ENCODE data around the gene RYR2.

RYR2 gene

DNA sequence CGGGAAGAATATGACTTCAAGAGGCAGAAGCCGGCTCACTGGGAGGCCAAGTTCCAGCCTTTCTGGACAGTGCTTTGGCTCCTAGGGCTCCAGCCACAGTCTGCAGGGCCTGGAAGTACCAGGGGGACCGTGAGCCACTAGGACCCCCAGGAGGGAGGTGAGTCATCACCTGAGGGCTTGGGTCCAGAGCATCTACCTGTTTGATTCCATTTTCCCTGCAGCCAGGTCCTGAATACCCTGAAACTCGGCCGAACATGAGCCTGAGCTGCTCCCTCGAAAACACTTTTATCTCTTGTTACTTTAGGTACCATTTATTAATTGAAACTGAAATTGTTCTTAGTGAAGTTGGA lies 164.1 kb downstream of the RYR2 start:
- DNase-seq = no peak

DNA sequence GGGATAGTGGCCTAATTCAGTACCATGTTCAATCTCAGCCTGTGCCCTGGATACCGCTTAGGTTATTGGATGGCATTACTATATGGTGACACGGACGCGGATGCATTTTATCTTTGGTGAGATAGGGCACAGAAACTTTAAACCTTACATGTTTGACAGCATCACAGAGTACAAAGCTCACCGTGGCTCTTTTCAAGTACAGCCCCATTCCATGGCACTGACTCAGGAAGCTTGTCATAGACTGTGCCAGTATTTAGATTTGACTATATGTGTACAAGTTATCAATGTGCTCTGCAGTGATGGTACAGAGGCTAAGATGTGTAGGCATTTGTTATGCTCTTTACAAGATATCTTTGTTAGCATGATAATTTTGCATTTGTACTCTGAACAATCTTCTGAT lies 169.0 kb downstream of the RYR2 start:
- DNase-seq = no peak

- DNase-seq = no peak
Measured at GRCh38 chr1:237211540-237211939, 169.6 kb downstream of the RYR2 start.

- DNase-seq = peak; percentile 94
Measured at GRCh38 chr1:237219751-237220642, 178.0 kb downstream of the RYR2 start.

GRCh38 chr1:237223419-237223818 lies 181.4 kb downstream of the RYR2 start:
- no peak for DNase-seq

- DNase-seq = no peak
Measured at GRCh38 chr1:237226177-237226944, 184.4 kb downstream of the RYR2 start.

GRCh38 chr1:237227476-237227875 lies 185.5 kb downstream of the RYR2 start:
- no peak for DNase-seq

GRCh38 chr1:237228421-237228820 lies 186.4 kb downstream of the RYR2 start:
- no peak for DNase-seq

GRCh38 chr1:237229333-237229732 lies 187.3 kb downstream of the RYR2 start:
- DNase-seq = no peak

GRCh38 chr1:237232501-237232900 lies 190.5 kb downstream of the RYR2 start:
- no peak for DNase-seq

DNA sequence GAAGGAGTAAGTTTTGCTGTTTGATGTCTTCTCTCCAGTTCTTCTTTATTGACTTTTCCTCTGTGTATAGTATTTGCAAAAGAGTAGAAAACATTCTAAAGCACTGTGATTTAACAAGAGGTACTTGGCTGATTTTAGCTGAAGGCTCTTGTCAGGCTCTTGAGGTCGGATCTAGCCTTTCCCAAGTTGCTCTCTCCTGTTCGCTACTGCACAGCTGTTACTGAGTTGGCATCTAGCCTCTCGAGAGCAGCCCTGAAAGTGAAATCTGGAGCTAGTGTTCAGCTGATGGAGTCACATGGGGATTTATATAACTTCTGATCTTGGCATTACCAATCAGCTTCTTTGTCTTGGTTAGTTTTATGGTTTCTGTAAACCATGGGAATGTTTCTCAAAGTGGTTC lies 193.1 kb downstream of the RYR2 start:
- peak; percentile 23 for DNase-seq

GRCh38 chr1:237237721-237238120 lies 195.7 kb downstream of the RYR2 start:
- DNase-seq = no peak

GRCh38 chr1:237239248-237239647 lies 197.3 kb downstream of the RYR2 start:
- DNase-seq = no peak

- DNase-seq = no peak
Measured at GRCh38 chr1:237241038-237241437, 199.1 kb downstream of the RYR2 start.

DNA sequence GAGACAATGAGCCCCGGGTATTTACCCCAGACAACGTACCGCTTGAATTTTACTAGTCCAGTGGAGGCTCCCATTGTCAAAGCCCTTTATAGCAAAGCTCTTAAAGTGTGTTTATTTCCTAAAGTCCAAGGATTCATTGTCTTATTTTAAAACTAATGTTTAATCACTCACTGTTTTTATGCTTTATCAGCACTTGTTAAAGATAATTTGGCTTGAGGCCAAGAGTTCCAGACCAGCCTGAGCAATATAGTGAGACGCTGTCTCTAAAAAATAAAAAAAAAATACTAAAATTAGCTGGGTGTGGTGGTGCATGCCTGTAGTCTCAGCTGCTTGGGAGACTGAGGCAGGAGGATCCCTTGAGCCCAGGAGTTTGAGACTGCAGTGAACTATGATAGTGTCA lies 202.8 kb downstream of the RYR2 start:
- no peak for DNase-seq

DNA sequence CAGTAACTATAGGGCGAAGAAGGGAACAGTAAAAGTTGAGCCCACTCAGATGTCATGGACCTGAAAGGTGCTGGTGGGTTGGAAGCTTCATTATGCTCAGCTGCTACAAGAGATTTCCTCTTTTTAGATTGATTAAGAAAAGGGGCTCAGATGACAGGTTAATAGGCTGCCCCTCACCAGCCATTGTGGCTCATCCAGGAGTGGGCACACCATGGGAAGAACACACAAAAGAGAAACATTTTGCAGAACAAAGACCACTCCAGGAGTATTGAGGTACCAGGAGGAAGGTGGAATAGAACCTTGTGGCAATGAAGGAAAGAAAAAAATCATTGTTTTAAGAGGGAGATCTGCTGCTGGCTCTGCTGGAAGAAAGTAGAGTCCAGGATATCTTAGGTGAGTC lies 205.5 kb downstream of the RYR2 start:
- DNase-seq = no peak

- DNase-seq = no peak
Measured at GRCh38 chr1:237249120-237249519, 207.1 kb downstream of the RYR2 start.

- DNase-seq = no peak
Measured at GRCh38 chr1:237250055-237250454, 208.1 kb downstream of the RYR2 start.

GRCh38 chr1:237255071-237255470 lies 213.1 kb downstream of the RYR2 start:
- DNase-seq = no peak

DNA sequence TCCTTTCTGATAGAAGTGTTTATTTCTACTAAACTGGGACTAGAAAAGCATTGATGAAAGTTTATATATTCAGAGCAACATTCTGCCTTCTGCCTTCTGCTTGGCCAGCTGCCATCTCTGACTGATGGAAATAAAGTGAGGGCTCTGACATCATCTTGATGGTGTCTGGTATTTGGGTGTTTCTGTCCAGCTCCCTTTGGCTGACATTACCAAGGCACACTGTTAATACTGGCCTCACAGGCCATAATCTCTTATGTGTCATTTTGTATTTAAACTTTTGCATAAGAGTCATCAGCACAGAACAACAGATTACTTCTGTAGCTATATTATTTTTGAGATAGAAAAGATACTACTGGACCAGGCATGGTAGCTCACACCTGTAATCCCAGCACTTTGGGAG lies 216.9 kb downstream of the RYR2 start:
- DNase-seq = peak; percentile 24

DNA sequence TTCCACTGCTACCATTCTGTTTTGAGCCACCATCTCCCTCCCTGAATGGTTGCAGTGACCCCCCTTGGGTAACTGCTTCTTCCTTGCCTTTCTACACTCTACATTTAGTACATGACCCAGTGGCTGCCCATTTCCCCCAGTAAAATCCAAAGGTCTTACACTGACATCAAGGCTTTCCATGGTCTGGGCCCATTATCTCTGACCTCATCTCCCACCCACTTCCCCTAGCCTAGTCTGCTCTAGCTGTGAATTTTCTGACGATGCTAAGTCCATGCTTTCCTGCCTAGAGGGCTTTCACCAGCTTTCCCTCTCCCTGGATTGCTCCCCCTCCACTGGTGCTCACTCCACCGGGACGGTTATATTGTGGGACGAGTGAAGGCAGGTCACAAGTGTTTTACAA lies 219.2 kb downstream of the RYR2 start:
- DNase-seq = no peak

DNA sequence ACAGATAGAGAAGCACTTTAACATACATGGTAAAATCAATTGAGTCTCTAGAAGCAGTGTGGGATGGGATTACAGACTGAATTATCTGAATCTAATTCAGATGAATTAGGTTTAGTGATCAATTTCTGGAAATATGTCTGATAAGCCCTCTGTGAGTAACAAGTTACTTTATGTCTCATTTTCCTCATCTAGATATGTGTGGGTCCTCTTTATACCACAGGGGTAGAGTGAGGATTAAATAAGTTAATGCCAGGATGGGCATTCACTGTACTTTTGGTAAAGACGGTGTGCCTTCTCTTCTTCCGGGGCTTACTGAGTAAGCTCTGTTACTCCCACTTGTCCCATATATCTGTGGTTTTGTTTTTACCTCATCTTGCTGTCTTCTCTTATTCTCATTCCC lies 225.8 kb downstream of the RYR2 start:
- no peak for DNase-seq

GRCh38 chr1:237269938-237270337 lies 228.0 kb downstream of the RYR2 start:
- DNase-seq = no peak

DNA sequence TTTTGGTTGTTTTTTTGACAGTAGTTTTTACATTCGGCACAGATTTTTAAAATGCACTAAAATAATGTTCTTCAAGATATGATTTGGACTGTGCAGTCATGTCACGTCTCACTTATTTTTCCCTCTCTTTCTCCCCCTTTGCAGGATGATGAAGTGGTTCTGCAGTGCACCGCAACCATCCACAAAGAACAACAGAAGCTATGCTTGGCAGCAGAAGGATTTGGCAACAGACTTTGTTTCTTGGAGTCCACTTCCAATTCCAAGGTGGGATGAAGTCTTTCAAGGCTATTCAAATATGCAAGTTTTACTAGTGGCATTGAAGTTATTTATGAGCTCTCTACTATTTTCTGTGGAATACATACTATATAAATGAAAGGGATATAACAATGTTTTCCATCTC lies 228.4 kb downstream of the RYR2 start:
- DNase-seq = no peak
